Heart left ventricle (tissue), 13 donors: ENCODE results near the gene DIP2B.

Experiments used
- POLR2A ChIP-seq, 2 donors: fragments of 450-650 bp; IDR thresholded peaks; one replicate each; pipeline ENCODE4 v1.6.1; 2017; ENCODE audit warnings: antibody characterized with exemption in 2 of 2, mild to moderate bottlenecking in 2 of 2, moderate library complexity in 2 of 2
- TF ChIP-seq, protein P1 (sequence below), 12 donors: fragments of 200-600 bp; sonication (generic) in 4 of 12; IDR thresholded peaks; one replicate each; pipeline versions ENCODE4 v1.5.0 to v1.8.0; 2018 to 2022; ENCODE audit warnings: antibody characterized with exemption in 12 of 12, mild to moderate bottlenecking in 5 of 12
- donor health status: ischemic (EF 13 %, LVEDD 7.1; RV severe dilation, severe dysfunction).
- donor health status: DM: no; HTN: yes; CAD: no.
- donor health status: DM: no; HTN: no; CAD: no.
- donor health status: ischemic (EF 25% LVEDD 6.9; RV normal size, moderate dysfunction).
- donor health status: ischemic (EF 25% LVEDD 5.7; RV mildly dilated, moderate dysfunction).
- donor health status: ischemic (EF 35%, LVEDD 5.7; RV mildly dilated, moderate dysfunction).
- donor health status: nonischemic (EF 11% LVEDD 7.7; RV severe dilation, severe dysfunction).
- donor health status: DM: yes; HTN: yes; CAD: no.
- donor health status: PGD.
- donor health status: ischemic (EF 29% LVEDD 5.4; RV normal size, mild dysfunction).
- donor health status: nonischemic (EF 23%, LVEDD 6.1; RV moderate dilation, normal function).

DNA sequence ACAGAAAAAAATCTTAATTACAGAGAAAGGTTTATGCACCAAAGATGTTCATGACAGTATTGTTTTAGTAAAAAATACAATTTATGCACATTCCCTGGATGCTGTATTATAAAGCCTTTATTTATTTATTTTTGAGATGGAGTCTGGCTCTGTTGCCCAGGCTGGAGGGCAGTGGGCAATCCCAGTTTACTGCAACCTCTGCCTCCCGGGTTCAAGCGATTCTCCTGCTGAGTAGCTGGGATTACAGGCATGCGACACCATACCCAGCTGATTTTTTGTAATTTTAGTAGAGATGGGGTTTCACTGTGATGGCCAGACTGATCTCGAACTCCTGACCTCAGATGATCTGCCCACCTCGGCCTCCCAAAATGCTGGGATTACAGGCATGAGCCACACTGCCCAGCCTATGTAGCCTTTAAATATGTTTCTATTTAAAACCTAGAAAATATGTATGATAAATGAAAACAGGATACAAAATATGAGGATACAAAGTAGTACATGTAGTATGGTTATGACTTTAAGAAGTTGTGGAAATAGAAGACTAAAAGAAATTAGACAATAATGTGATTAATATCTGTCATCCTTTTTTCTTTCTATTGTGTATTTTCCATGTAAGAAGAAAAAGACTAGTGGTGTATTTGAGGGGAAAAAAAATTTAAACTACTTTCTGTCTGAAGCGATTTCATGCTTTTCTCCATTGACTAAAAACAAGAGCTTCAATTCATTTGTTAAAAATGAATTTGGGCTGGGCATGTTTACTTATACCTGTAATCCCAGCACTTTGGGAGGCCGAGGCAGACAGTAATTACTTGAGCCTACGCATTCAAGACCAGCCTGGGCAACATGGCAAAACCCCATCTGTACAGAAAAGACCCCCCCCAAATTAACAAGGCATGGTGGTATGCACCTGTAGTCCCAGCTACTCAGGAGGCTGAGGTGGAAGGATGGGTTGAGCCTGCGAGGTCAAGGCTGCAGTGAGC, 272.3 kb downstream of the DIP2B start:
- no peak for TF ChIP-seq POLR2A (IDR thresholded peaks at IDR 0.05)
- TF ChIP-seq, protein P1, sequence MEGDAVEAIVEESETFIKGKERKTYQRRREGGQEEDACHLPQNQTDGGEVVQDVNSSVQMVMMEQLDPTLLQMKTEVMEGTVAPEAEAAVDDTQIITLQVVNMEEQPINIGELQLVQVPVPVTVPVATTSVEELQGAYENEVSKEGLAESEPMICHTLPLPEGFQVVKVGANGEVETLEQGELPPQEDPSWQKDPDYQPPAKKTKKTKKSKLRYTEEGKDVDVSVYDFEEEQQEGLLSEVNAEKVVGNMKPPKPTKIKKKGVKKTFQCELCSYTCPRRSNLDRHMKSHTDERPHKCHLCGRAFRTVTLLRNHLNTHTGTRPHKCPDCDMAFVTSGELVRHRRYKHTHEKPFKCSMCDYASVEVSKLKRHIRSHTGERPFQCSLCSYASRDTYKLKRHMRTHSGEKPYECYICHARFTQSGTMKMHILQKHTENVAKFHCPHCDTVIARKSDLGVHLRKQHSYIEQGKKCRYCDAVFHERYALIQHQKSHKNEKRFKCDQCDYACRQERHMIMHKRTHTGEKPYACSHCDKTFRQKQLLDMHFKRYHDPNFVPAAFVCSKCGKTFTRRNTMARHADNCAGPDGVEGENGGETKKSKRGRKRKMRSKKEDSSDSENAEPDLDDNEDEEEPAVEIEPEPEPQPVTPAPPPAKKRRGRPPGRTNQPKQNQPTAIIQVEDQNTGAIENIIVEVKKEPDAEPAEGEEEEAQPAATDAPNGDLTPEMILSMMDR (IDR thresholded peaks at IDR 0.05): no peak
